ENCODE data around the gene DPEP2.

DNA sequence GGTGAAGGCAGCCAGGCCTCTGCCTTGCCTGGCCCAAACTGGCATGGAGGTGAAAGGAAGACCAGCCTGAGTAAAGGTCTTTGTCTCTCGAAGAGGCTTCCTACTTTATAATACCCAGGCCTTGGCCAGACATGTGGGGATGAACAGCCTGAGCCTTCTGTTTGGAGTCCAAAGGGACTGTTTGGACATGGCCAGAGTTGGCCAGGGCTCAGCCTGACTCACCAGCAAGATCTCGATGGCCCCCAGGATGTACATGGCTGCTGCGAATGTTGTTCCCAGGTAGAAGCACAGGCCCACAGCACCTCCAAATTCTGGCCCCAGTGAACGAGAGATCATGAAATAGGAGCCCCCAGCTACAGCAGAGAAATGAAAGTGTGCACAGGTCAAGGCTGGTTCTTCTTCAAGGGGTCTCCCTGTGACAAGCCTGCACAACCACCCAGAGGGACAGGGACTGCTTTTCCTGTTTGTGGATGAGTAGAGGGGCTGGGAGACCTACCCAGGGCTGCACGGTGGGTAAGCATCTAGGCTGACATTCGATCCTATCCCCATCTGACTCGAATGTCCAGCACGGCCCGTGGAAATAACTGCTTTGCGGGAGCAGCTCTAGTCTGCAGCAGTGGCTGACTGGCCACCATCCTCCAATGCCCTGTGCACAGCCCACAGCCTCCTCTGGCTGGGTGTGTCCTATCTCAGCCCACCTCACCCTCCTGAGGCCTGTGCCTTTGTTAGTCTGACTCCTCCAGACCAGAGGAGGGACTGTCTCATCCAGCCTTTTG is 44.7 kb downstream of the DPEP2 start:
- TF ChIP-seq POLR2A (IDR thresholded peaks at IDR 0.05): no peak
- TF ChIP-seq, protein P1, sequence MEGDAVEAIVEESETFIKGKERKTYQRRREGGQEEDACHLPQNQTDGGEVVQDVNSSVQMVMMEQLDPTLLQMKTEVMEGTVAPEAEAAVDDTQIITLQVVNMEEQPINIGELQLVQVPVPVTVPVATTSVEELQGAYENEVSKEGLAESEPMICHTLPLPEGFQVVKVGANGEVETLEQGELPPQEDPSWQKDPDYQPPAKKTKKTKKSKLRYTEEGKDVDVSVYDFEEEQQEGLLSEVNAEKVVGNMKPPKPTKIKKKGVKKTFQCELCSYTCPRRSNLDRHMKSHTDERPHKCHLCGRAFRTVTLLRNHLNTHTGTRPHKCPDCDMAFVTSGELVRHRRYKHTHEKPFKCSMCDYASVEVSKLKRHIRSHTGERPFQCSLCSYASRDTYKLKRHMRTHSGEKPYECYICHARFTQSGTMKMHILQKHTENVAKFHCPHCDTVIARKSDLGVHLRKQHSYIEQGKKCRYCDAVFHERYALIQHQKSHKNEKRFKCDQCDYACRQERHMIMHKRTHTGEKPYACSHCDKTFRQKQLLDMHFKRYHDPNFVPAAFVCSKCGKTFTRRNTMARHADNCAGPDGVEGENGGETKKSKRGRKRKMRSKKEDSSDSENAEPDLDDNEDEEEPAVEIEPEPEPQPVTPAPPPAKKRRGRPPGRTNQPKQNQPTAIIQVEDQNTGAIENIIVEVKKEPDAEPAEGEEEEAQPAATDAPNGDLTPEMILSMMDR (IDR thresholded peaks at IDR 0.05): no peak

All from stomach (tissue), 4 donors.